Hematopoietic multipotent progenitor cell treated with erythropoietin and hydrocortisone succinate and interleukin-3 and kit ligand, for 15 days (in vitro differentiated cells): ENCODE results near the gene EMP3.

Experiments used
- DNase-seq: peaks from one replicate; pipeline ENCODE4 v3.0.0-alpha.2; 2015; ENCODE audit warnings: low spot score

Gene EMP3

GRCh38 chr19:48318286-48318987, 6.9 kb upstream of the EMP3 start:
- DNase-seq, result no peak

GRCh38 chr19:48319647-48320541, 5.5 kb upstream of the EMP3 start:
- peak; percentile 82 for DNase-seq

GRCh38 chr19:48321372-48321621, 4.1 kb upstream of the EMP3 start:
- peak; percentile 95 for DNase-seq

- DNase-seq, result peak; percentile 97
These were observed 3.4 kb upstream of the EMP3 start for GRCh38 chr19:48321622-48322591.

GRCh38 chr19:48329167-48329891, 4.0 kb downstream of the EMP3 start:
- DNase-seq, result peak; percentile 53

- peak; percentile 93 for DNase-seq
These were observed 4.8 kb downstream of the EMP3 start for GRCh38 chr19:48330012-48330681.

GRCh38 chr19:48332351-48332661, 7.0 kb downstream of the EMP3 start:
- no peak for DNase-seq

GRCh38 chr19:48332662-48333466, 7.5 kb downstream of the EMP3 start:
- peak; percentile 96 for DNase-seq

GRCh38 chr19:48333467-48334384, 8.4 kb downstream of the EMP3 start:
- DNase-seq, result peak; percentile 90

GRCh38 chr19:48338253-48338755, 13.0 kb downstream of the EMP3 start:
- DNase-seq, result no peak

- DNase-seq, result no peak
These were observed 13.6 kb downstream of the EMP3 start for GRCh38 chr19:48338802-48339503.

- no peak for DNase-seq
These were observed 15.6 kb downstream of the EMP3 start for GRCh38 chr19:48340995-48341394.

GRCh38 chr19:48341515-48342413, 16.4 kb downstream of the EMP3 start:
- no peak for DNase-seq

GRCh38 chr19:48342414-48342738, 17.0 kb downstream of the EMP3 start:
- DNase-seq, result no peak

GRCh38 chr19:48342841-48343540, 17.6 kb downstream of the EMP3 start:
- no peak for DNase-seq

- no peak for DNase-seq
These were observed 19.5 kb downstream of the EMP3 start for GRCh38 chr19:48344892-48345291.

GRCh38 chr19:48346191-48346590, 20.8 kb downstream of the EMP3 start:
- DNase-seq, result no peak
